Calu3 (cell line): Measurements from ENCODE around the gene SMIM20. TPM values are rescaled to one million over a fixed set of nuclear protein-coding genes. Genes with fewer than 3 reads are reported as not detected.
"Not testable (repeated sequence)": the region's sequence is repeated elsewhere in the genome, so short reads cannot be mapped to it uniquely, and the experiment has no call there.

Experiments used
- Bru-seq: library from RNA; stranded (reverse); fragments of 400-500 nt; gene quantifications from one replicate; lab custom pipeline; 2021; lab: Mats Ljungman, UMichigan
- BruChase-seq, 2 experiments: library from RNA; stranded (reverse); fragments of 400-500 nt; gene quantifications; one replicate each; lab custom pipeline; 2021; lab: Mats Ljungman, UMichigan
- BruUV-seq: library from RNA; stranded (reverse); fragments of 400-500 nt; replicated peaks from 2 replicates; lab custom pipeline; 2021; lab: Mats Ljungman, UMichigan
- CTCF ChIA-PET: fragments of 300-600 bp; sonication (Branson Sonifier 250); formaldehyde crosslinking; loops from one replicate; lab custom pipeline; 2022; ENCODE audit warnings: antibody characterized with exemption; lab: Charles Lee
- DNase-seq: peaks from one replicate; pipeline ENCODE4 v3.0.0; 2022
- H3K27ac Mint-ChIP-seq: one replicate; pipeline ENCODE4 v1.8.0; 2022; ENCODE audit warnings: mixed read lengths; ENCODE audit not compliant: unreplicated experiment
- H3K27me3 Mint-ChIP-seq: one replicate; pipeline ENCODE4 v1.8.0; 2022; ENCODE audit warnings: mixed read lengths; ENCODE audit not compliant: unreplicated experiment
- H3K36me3 Mint-ChIP-seq: one replicate; pipeline ENCODE4 v1.8.0; 2022; ENCODE audit warnings: mild to moderate bottlenecking, moderate library complexity, mixed read lengths; ENCODE audit not compliant: insufficient read depth, unreplicated experiment
- H3K4me1 Mint-ChIP-seq: one replicate; pipeline ENCODE4 v1.8.0; 2022; ENCODE audit warnings: mild to moderate bottlenecking, low read depth, mixed read lengths; ENCODE audit not compliant: unreplicated experiment
- H3K4me3 Mint-ChIP-seq: one replicate; pipeline ENCODE4 v1.8.0; 2022; ENCODE audit warnings: mild to moderate bottlenecking, low read depth, moderate library complexity, mixed read lengths; ENCODE audit not compliant: unreplicated experiment
- H3K9me3 Mint-ChIP-seq: one replicate; pipeline ENCODE4 v1.8.0; 2022; ENCODE audit warnings: low read depth, mixed read lengths; ENCODE audit not compliant: unreplicated experiment
- CTCF ChIP-seq: fragments of 200-600 bp; IDR thresholded peaks from one replicate; pipeline ENCODE4 v1.8.0; 2022; ENCODE audit warnings: antibody characterized with exemption; ENCODE audit not compliant: unreplicated experiment
- intact Hi-C: fragments of 100-400 bp; cut with micrococcal nuclease; formaldehyde crosslinking; loops from one replicate; pipeline ENCODE4 v1.10.0; 2022; ENCODE audit not compliant: unreplicated experiment
- long read RNA-seq: library from polyadenylated mRNA; stranded (forward); transcript quantifications from one replicate; pipeline ENCODE4 v2.0.0, GENCODE V29; 2022
- total RNA-seq: library from RNA; stranded (reverse); gene quantifications from 2 replicates; pipeline ENCODE4 v1.2.3, GENCODE V29; 2022

The SMIM20 gene
- total RNA-seq: 21.0 and 23.2 TPM in 2 replicates
- percentile 67 among the genes with signal in this experiment for Bru-seq, nascent RNA
- percentile 66 among the genes with signal in this experiment for BruChase-seq, experiment 1, labeled RNA remaining after a 6-hour chase
- BruChase-seq, experiment 2, labeled RNA remaining after a 2-hour chase: percentile 66 among the genes with signal in this experiment
- long read RNA-seq, transcript SMIM20-201 (3 exons, 935 nt): major isoform, 40 of 43 reads
- long read RNA-seq, partial matches to known transcripts: 0 of 43 reads
- long read RNA-seq, other reads (novel, unspliced or antisense): 3 of 43 reads

GRCh38 chr4:25913851-25914669 lies at the start of gene SMIM20:
Gene SMIM20 (plus strand): TSS chr4:25914220. CDS start chr4:25914314, 94 bp downstream.
- H3K9me3 Mint-ChIP-seq: peaks cover 3% of the 10 kb centered on the region
- H3K36me3 Mint-ChIP-seq: peaks cover 19% of the 10 kb centered on the region
- H3K4me3 Mint-ChIP-seq: peak within 1 kb of the TSS; percentile 82
- peak within 1 kb of the TSS; percentile 89 for H3K27ac Mint-ChIP-seq
- BruUV-seq: TSS peak; percentile 78
- CTCF ChIA-PET: no interaction called here
- no peak for TF ChIP-seq CTCF
- DNase-seq: peak; percentile 83
- intact Hi-C loops: no loop called here
- H3K27me3 Mint-ChIP-seq: no peaks in the 10 kb centered on the region
- peaks cover 21% of the 10 kb centered on the region for H3K4me1 Mint-ChIP-seq

- Mint-ChIP-seq H3K4me1 (peaks cover 28% of the 10 kb centered on the region), H3K27ac (peak overlapping the region; percentile 85), H3K36me3 (peaks cover 30% of the 10 kb centered on the region), H3K9me3 (no peaks in the 10 kb centered on the region), H3K27me3 (no peaks in the 10 kb centered on the region), H3K4me3 (peak overlapping the region; percentile 30)
- no peak for TF ChIP-seq CTCF
- CTCF ChIA-PET: interaction anchor here (0.7 to 1.4 kb wide), 7 partner anchors 8 to 304 kb away, joined by 3 to 4 read pairs (median 3); no protein-coding TSS in a partner anchor
- intact Hi-C loops: no loop called here
- no TSS peak for BruUV-seq
- DNase-seq: peak; percentile 82
Measured at GRCh38 chr4:25865586-25865985, 48.4 kb upstream of the SMIM20 start.

- H3K27ac Mint-ChIP-seq, intact Hi-C loops, H3K9me3 Mint-ChIP-seq: not testable (repeated sequence)
Measured at GRCh38 chr4:25866401-25866800, 47.6 kb upstream of the SMIM20 start.

GRCh38 chr4:25867781-25868294 lies 46.2 kb upstream of the SMIM20 start:
- Mint-ChIP-seq H3K27me3 (no peaks in the 10 kb centered on the region), H3K4me1 (peaks cover 25% of the 10 kb centered on the region), H3K9me3 (no peaks in the 10 kb centered on the region), H3K36me3 (peaks cover 12% of the 10 kb centered on the region), H3K4me3 (no peak overlapping the region), H3K27ac (no peak overlapping the region)
- TF ChIP-seq CTCF: no peak
- DNase-seq: no peak
- intact Hi-C loops: no loop called here
- CTCF ChIA-PET: no interaction called here
- BruUV-seq: no TSS peak

More at GRCh38 chr4:25866401-25866800, 47.6 kb upstream of the SMIM20 start:
- peaks cover 23% of the 10 kb centered on the region for H3K36me3 Mint-ChIP-seq
- DNase-seq, H3K4me3 Mint-ChIP-seq, BruUV-seq, H3K27me3 Mint-ChIP-seq: not testable (repeated sequence)
- CTCF ChIA-PET: interaction anchor here (1.4 kb wide), 1 partner anchor 11 kb away, joined by 3 read pairs; no protein-coding TSS in a partner anchor
- H3K4me1 Mint-ChIP-seq: peaks cover 21% of the 10 kb centered on the region
